ENCODE results near the gene CEMIP2.

CEMIP2 gene

GRCh38 chr9:71747576-71747975, 20.7 kb downstream of the CEMIP2 start:
- no peak for DNase-seq
- TF ChIP-seq GATA1 (IDR thresholded peaks at IDR 0.05; ENCODE audit: low read depth, low read length) (no peak), POLR2A (IDR thresholded peaks at IDR 0.05; ENCODE audit: low read length) (no peak)

- TF ChIP-seq GATA1 (IDR thresholded peaks at IDR 0.05; ENCODE audit: low read depth, low read length) = no peak
- no peak for TF ChIP-seq POLR2A (IDR thresholded peaks at IDR 0.05; ENCODE audit: low read length)
- DNase-seq = peak in 1 of 2 experiments; percentile 21
These were observed 21.6 kb downstream of the CEMIP2 start for GRCh38 chr9:71746758-71747125.

GRCh38 chr9:71746023-71746757, 22.1 kb downstream of the CEMIP2 start:
- DNase-seq = no peak

GRCh38 chr9:71744754-71745521, 23.4 kb downstream of the CEMIP2 start:
- TF ChIP-seq POLR2A (IDR thresholded peaks at IDR 0.05; ENCODE audit: low read length) (no peak), GATA1 (IDR thresholded peaks at IDR 0.05; ENCODE audit: low read depth, low read length) (no peak)
- DNase-seq = peak in 1 of 2 experiments; percentile 11

More at GRCh38 chr9:71746023-71746757, 22.1 kb downstream of the CEMIP2 start:
- TF ChIP-seq POLR2A (IDR thresholded peaks at IDR 0.05; ENCODE audit: low read length) (no peak), GATA1 (IDR thresholded peaks at IDR 0.05; ENCODE audit: low read depth, low read length) (no peak)

GRCh38 chr9:71743882-71744281, 24.4 kb downstream of the CEMIP2 start:
- no peak for TF ChIP-seq POLR2A (IDR thresholded peaks at IDR 0.05; ENCODE audit: low read length)
- no peak for TF ChIP-seq GATA1 (IDR thresholded peaks at IDR 0.05; ENCODE audit: low read depth, low read length)
- DNase-seq = no peak

- TF ChIP-seq POLR2A (IDR thresholded peaks at IDR 0.05; ENCODE audit: low read length) = no peak
- TF ChIP-seq GATA1 (IDR thresholded peaks at IDR 0.05; ENCODE audit: low read depth, low read length) = no peak
- DNase-seq = peak; percentile 21 to 35
These were observed 25.1 kb downstream of the CEMIP2 start for GRCh38 chr9:71743217-71743705.

GRCh38 chr9:71742703-71743102, 25.6 kb downstream of the CEMIP2 start:
- TF ChIP-seq POLR2A (IDR thresholded peaks at IDR 0.05; ENCODE audit: low read length) (no peak), GATA1 (IDR thresholded peaks at IDR 0.05; ENCODE audit: low read depth, low read length) (no peak)
- DNase-seq = peak in 1 of 2 experiments; percentile 44

- DNase-seq = peak; percentile 83 to 93
- no peak for TF ChIP-seq POLR2A (IDR thresholded peaks at IDR 0.05; ENCODE audit: low read length)
- TF ChIP-seq GATA1 (IDR thresholded peaks at IDR 0.05; ENCODE audit: low read depth, low read length) = no peak
These were observed 26.2 kb downstream of the CEMIP2 start for GRCh38 chr9:71741926-71742648.

- DNase-seq = no peak
- TF ChIP-seq GATA1 (IDR thresholded peaks at IDR 0.05; ENCODE audit: low read depth, low read length) = no peak
- TF ChIP-seq POLR2A (IDR thresholded peaks at IDR 0.05; ENCODE audit: low read length) = no peak
These were observed 28.1 kb downstream of the CEMIP2 start for GRCh38 chr9:71740199-71740598.

- DNase-seq = peak; percentile 25 to 52
- TF ChIP-seq GATA1 (IDR thresholded peaks at IDR 0.05; ENCODE audit: low read depth, low read length) = no peak
- TF ChIP-seq POLR2A (IDR thresholded peaks at IDR 0.05; ENCODE audit: low read length) = no peak
These were observed 30.9 kb downstream of the CEMIP2 start for GRCh38 chr9:71737455-71737854.

- no peak for DNase-seq
These were observed 32.1 kb downstream of the CEMIP2 start for GRCh38 chr9:71736236-71736635.

GRCh38 chr9:71734950-71735349, 33.4 kb downstream of the CEMIP2 start:
- TF ChIP-seq GATA1 (IDR thresholded peaks at IDR 0.05; ENCODE audit: low read depth, low read length) (no peak), POLR2A (IDR thresholded peaks at IDR 0.05; ENCODE audit: low read length) (no peak)
- DNase-seq = no peak

More at GRCh38 chr9:71736236-71736635, 32.1 kb downstream of the CEMIP2 start:
- no peak for TF ChIP-seq POLR2A (IDR thresholded peaks at IDR 0.05; ENCODE audit: low read length)
- TF ChIP-seq GATA1 (IDR thresholded peaks at IDR 0.05; ENCODE audit: low read depth, low read length) = no peak

- DNase-seq = no peak
- TF ChIP-seq POLR2A (IDR thresholded peaks at IDR 0.05; ENCODE audit: low read length) = no peak
These were observed 35.1 kb downstream of the CEMIP2 start for GRCh38 chr9:71733176-71733575.

Measured in erythroblast (primary cell).